Panc1 (cell line): ENCODE data around the gene FAM193A.

Experiments
- CTCF ChIP-seq: fragments of 450-650 bp; IDR thresholded peaks from 2 replicates; pipeline ENCODE4 v1.5.1; 2017; ENCODE audit warnings: mild to moderate bottlenecking
- POLR2AphosphoS5 ChIP-seq: IDR thresholded peaks from 2 replicates; pipeline ENCODE4 v1.6.1; 2012; ENCODE audit warnings: mild to moderate bottlenecking, low read depth, low read length, moderate library complexity

DNA sequence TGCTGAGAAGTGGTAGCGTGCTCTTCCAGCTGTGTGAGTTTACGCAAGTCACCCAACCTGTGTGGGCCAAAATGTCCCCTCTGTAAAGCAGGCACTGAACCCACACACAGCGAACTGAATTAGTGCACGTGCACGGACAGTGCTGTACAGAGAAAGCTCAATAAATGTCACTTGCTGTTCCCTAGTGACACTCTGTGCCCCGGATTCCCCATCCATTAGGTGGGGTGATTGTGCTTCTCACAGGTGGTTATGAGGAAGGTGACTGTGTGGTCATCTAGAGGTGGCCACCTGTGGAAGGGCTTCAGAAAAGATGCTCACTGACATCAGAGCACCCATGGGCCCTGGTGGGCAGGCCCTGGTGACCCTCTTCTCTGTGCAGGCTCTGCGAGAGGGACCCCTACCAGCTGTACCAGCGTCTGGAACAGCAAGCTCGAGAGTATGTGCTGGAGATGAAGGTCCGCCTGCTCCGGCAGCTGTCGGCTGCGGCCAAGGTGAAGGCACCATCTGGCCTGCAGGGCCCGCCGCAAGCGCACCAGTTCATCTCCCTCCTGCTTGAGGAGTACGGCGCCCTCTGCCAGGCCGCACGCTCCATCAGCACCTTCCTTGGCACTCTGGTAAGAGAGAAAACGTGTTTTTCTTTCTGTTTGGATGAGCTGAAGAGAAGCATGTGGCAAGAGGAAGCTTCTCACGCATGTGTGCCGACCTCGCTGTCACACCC lies 94.3 kb downstream of the FAM193A start:
- TF ChIP-seq CTCF (no peak), POLR2AphosphoS5 (no peak)
